Mesodermal cell (in vitro differentiated cells): ENCODE data around the gene FIGN.

Experiments
- H3K27ac ChIP-seq: 2 replicates; pipeline ENCODE4 v1.7.0; 2013; ENCODE audit warnings: mild to moderate bottlenecking, low read depth, low read length, moderate library complexity; ENCODE audit not compliant: severe bottlenecking
- H3K36me3 ChIP-seq: 2 replicates; pipeline ENCODE4 v1.7.1; 2013; ENCODE audit warnings: mild to moderate bottlenecking, low read length, moderate library complexity; ENCODE audit not compliant: control insufficient read depth, insufficient read depth
- H3K4me1 ChIP-seq: one replicate; pipeline ENCODE4 v1.7.1; 2013; ENCODE audit warnings: mild to moderate bottlenecking, low read length; ENCODE audit not compliant: insufficient read depth, control insufficient read depth, poor library complexity, severe bottlenecking
- H3K4me3 ChIP-seq: 2 replicates; pipeline ENCODE4 v1.7.0; 2013; ENCODE audit warnings: low read length, control low read depth, mild to moderate bottlenecking; ENCODE audit not compliant: insufficient read depth, poor library complexity, severe bottlenecking; ENCODE audit errors: extremely low read depth
- H3K9me3 ChIP-seq: 2 replicates; pipeline ENCODE4 v1.7.1; 2013; ENCODE audit warnings: mild to moderate bottlenecking, low read length, moderate library complexity; ENCODE audit not compliant: control insufficient read depth
- WGBS, 2 experiments: methylation state at CpG; one replicate each; pipeline ENCODE4 v1.1.5; 2013; ENCODE audit warnings: missing lambda C conversion rate in 2 of 2; ENCODE audit not compliant: insufficient coverage in 2 of 2; 5-methylcytosine and 5-hydroxymethylcytosine counted together

The FIGN gene

GRCh38 chr2:163600801-163601200 is 135.0 kb downstream of the FIGN start:
- no CpG with 5 or more reads among the region's 3 CpGs for WGBS, 2 experiments
- Histone ChIP-seq H3K9me3 (no peaks in the 10 kb centered on the region), H3K4me1 (peaks cover 23% of the 10 kb centered on the region), H3K36me3 (no peaks in the 10 kb centered on the region), H3K4me3 (no peak overlapping the region), H3K27ac (no peak overlapping the region)

- H3K27ac ChIP-seq = no peak overlapping the region
- H3K4me1 ChIP-seq = peaks cover under 1% of the 10 kb centered on the region
- no peaks in the 10 kb centered on the region for H3K9me3 ChIP-seq
- H3K4me3 ChIP-seq = no peak overlapping the region
- 61 to 78% methylated on average over 2 of the region's 2 CpGs for WGBS, 2 experiments
- no peaks in the 10 kb centered on the region for H3K36me3 ChIP-seq
Observed at GRCh38 chr2:163595028-163595427, 140.8 kb downstream of the FIGN start.

- Histone ChIP-seq H3K4me1 (no peaks in the 10 kb centered on the region), H3K4me3 (no peak overlapping the region)
Observed at GRCh38 chr2:163594497-163594896, 141.3 kb downstream of the FIGN start.

GRCh38 chr2:163593982-163594381 is 141.8 kb downstream of the FIGN start:
- no peaks in the 10 kb centered on the region for H3K4me1 ChIP-seq
- no peaks in the 10 kb centered on the region for H3K36me3 ChIP-seq
- H3K9me3 ChIP-seq = no peaks in the 10 kb centered on the region
- no peak overlapping the region for H3K4me3 ChIP-seq
- H3K27ac ChIP-seq = no peak overlapping the region
- 92% methylated on average over 2 of the region's 6 CpGs; no CpG with 5 or more reads in 1 of the 2 experiments for WGBS, 2 experiments

More at GRCh38 chr2:163594497-163594896, 141.3 kb downstream of the FIGN start:
- Histone ChIP-seq H3K27ac (no peak overlapping the region), H3K9me3 (no peaks in the 10 kb centered on the region), H3K36me3 (no peaks in the 10 kb centered on the region)
- 80% methylated on average over 1 of the region's 3 CpGs; no CpG with 5 or more reads in 1 of the 2 experiments for WGBS, 2 experiments

GRCh38 chr2:163592954-163593622 is 142.7 kb downstream of the FIGN start:
- no peak overlapping the region for H3K4me3 ChIP-seq
- H3K36me3 ChIP-seq = no peaks in the 10 kb centered on the region
- no peaks in the 10 kb centered on the region for H3K9me3 ChIP-seq
- H3K27ac ChIP-seq = no peak overlapping the region
- WGBS, 2 experiments = 76 to 86% methylated on average over 3 to 5 of the region's 6 CpGs
- H3K4me1 ChIP-seq = no peaks in the 10 kb centered on the region

GRCh38 chr2:163591461-163591860 is 144.3 kb downstream of the FIGN start:
- no peak overlapping the region for H3K27ac ChIP-seq
- H3K9me3 ChIP-seq = no peaks in the 10 kb centered on the region
- H3K4me1 ChIP-seq = no peaks in the 10 kb centered on the region
- H3K4me3 ChIP-seq = no peak overlapping the region
- 100% methylated on average over 1 to 2 of the region's 3 CpGs for WGBS, 2 experiments
- no peaks in the 10 kb centered on the region for H3K36me3 ChIP-seq

- no peak overlapping the region for H3K27ac ChIP-seq
- H3K9me3 ChIP-seq = no peaks in the 10 kb centered on the region
- H3K4me3 ChIP-seq = no peak overlapping the region
- no peaks in the 10 kb centered on the region for H3K36me3 ChIP-seq
- no CpG with 5 or more reads among the region's 1 CpG for WGBS, 2 experiments
- H3K4me1 ChIP-seq = no peaks in the 10 kb centered on the region
Observed at GRCh38 chr2:163580757-163581156, 155.1 kb downstream of the FIGN start.

- no peaks in the 10 kb centered on the region for H3K4me1 ChIP-seq
- 92% methylated on average over 2 of the region's 2 CpGs; no CpG with 5 or more reads in 1 of the 2 experiments for WGBS, 2 experiments
- H3K36me3 ChIP-seq = no peaks in the 10 kb centered on the region
Observed at GRCh38 chr2:163574309-163574708, 161.5 kb downstream of the FIGN start.

GRCh38 chr2:163573652-163574051 is 162.2 kb downstream of the FIGN start:
- H3K4me3 ChIP-seq = no peak overlapping the region
- WGBS, 2 experiments = 83 to 100% methylated on average over 1 of the region's 1 CpG
- H3K9me3 ChIP-seq = no peaks in the 10 kb centered on the region
- H3K4me1 ChIP-seq = no peaks in the 10 kb centered on the region
- H3K27ac ChIP-seq = no peak overlapping the region
- no peaks in the 10 kb centered on the region for H3K36me3 ChIP-seq

More at GRCh38 chr2:163574309-163574708, 161.5 kb downstream of the FIGN start:
- Histone ChIP-seq H3K9me3 (no peaks in the 10 kb centered on the region), H3K4me3 (no peak overlapping the region), H3K27ac (no peak overlapping the region)

- H3K9me3 ChIP-seq = no peaks in the 10 kb centered on the region
- no peak overlapping the region for H3K27ac ChIP-seq
- no peaks in the 10 kb centered on the region for H3K36me3 ChIP-seq
- H3K4me1 ChIP-seq = no peaks in the 10 kb centered on the region
- H3K4me3 ChIP-seq = no peak overlapping the region
- WGBS, 2 experiments = 95 to 100% methylated on average over 3 to 5 of the region's 7 CpGs
Observed at GRCh38 chr2:163572850-163573249, 163.0 kb downstream of the FIGN start.

- Histone ChIP-seq H3K36me3 (no peaks in the 10 kb centered on the region), H3K9me3 (no peaks in the 10 kb centered on the region), H3K4me1 (no peaks in the 10 kb centered on the region), H3K27ac (no peak overlapping the region), H3K4me3 (no peak overlapping the region)
- 96 to 97% methylated on average over 3 to 5 of the region's 7 CpGs for WGBS, 2 experiments
Observed at GRCh38 chr2:163571423-163572102, 164.2 kb downstream of the FIGN start.
